Right ventricle myocardium inferior (tissue), 1 donor: ENCODE measurements around the gene CEP350. TPM values are rescaled to one million over a fixed set of nuclear protein-coding genes. Genes with fewer than 3 reads are reported as not detected.

ENCODE experiments used
- ATAC-seq: fragments of 200-7000 bp; cut with Tn5 transposase; one replicate; pipeline ENCODE4 v1.9.1; 2020; ENCODE audit warnings: mild to moderate bottlenecking, moderate library complexity
- DNase-seq: peaks from one replicate; pipeline ENCODE4 v3.0.0; 2021; ENCODE audit errors: missing footprints
- intact Hi-C: fragments of 100-400 bp; cut with DNase I; formaldehyde crosslinking; loops from one replicate; pipeline ENCODE4 v1.11.0; 2022
- total RNA-seq: library from RNA; stranded (reverse); fragmentation: NEBNext Ultra II Directional; extraction: Animal tissue kit (Norgen Biotek cat#: 25700); gene quantifications from one replicate; pipeline ENCODE4 v1.2.1, GENCODE V29; 2021
- donor health status: DM: no; HTN: yes; CAD: no; lungs with severe emphysema.

The CEP350 gene
- total RNA-seq, 1 donor from 2014 or later, result 27.1 TPM

- intact Hi-C loops, result loop anchor here (5.0 kb wide), 1 partner anchor 107 kb away; no protein-coding TSS in a partner anchor
- ATAC-seq, result no peak
- no peak for DNase-seq
Measured at GRCh38 chr1:180029524-180030135, 75.0 kb downstream of the CEP350 start.

- ATAC-seq (no peak), DNase-seq (no peak)
- intact Hi-C loops, result no loop called here
Measured at GRCh38 chr1:180031664-180032063, 77.1 kb downstream of the CEP350 start.

DNA sequence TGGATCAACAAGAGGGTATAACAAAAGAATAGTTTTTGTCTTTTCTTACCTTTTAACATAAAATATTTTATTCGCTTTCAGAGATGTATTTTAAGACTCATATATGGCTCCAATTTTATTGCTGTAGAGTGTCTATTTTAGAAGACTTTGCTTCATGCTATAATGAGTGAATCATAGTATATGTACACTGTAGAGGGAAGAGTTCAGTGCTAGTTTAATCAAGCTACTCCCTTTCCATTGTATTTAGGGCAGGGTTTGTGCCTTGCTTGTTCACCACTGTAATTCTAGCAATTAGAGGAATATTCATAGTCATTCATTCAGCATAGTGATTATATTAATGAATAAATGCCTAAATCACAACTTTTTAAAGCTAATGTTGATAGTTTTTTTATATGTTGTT lies 78.8 kb downstream of the CEP350 start:
- DNase-seq (no peak), ATAC-seq (no peak)
- intact Hi-C loops, result no loop called here

- no peak for ATAC-seq
- intact Hi-C loops, result no loop called here
Measured at GRCh38 chr1:180040034-180040433, 85.4 kb downstream of the CEP350 start.

GRCh38 chr1:180041582-180041981 lies 87.0 kb downstream of the CEP350 start:
- ATAC-seq, result no peak
- DNase-seq, result no peak
- intact Hi-C loops, result no loop called here

More at GRCh38 chr1:180040034-180040433, 85.4 kb downstream of the CEP350 start:
- DNase-seq, result no peak

GRCh38 chr1:180042988-180043622 lies 88.5 kb downstream of the CEP350 start:
- DNase-seq (no peak), ATAC-seq (no peak)
- intact Hi-C loops, result no loop called here

DNA sequence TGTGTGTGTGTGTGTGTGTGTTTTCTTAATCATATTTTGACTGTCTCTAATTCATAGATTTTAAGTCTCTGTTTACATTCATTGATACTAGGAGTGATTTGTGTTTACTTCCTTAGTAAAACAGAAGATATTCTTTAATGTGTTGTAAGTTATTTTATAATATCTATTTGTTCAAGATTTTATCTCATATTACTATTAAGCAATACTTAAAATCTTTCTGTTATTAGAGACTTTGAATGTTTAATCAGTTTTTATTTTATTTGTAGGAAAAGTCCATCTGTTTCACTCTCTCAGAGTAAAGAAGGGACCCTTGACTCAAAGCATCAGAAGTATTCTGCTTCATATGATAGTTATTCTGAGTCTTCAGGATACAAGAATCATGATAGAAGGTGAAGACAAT lies 89.2 kb downstream of the CEP350 start:
- intact Hi-C loops, result no loop called here
- no peak for DNase-seq
- ATAC-seq, result no peak

GRCh38 chr1:180046674-180047073 lies 92.1 kb downstream of the CEP350 start:
- ATAC-seq (no peak), DNase-seq (no peak)
- intact Hi-C loops, result no loop called here

DNA sequence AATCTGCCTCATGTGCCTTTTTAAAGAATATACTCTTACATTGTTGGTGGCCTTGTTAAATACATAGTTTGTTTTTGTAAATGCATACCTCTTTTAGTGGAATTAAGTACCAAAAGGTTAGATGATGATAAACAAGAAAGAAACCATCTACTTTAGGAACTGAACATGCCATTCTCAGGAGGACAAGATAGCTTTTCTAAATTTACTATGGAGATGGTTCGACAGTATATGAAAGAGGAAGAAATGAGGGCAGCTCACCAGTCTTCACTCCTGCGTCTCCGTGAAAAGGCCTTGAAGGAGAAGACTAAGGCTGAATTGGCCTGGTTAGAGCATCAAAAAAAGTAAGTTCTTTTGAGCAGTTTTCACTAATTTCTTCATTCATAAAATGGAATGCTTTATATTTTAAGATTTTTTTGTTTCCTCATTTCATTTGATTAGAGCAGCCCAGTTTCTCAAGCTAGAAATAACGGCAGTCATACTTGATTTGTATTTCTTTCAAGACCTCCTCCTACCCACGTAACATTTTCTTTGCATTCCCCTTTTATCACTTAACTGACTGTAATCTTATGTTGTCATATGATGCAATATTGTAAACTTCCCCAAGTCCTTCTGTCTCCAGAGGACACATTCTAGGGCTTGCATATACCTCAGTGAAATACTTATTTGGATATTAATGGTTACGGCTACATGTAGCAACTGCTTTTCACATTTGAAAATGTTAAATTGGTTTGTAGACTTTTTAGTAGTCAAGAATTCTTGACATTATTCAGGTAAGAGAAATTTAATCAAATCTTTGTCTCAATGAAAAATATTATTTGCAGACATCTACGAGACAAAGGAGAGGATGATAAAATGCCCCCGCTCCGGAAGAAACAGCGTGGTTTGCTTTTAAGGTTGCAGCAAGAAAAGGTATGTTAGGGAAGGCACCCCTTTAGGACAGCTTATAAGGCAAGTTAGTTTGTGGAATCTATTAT lies 99.3 kb downstream of the CEP350 start:
- DNase-seq (no peak), ATAC-seq (no peak)
- intact Hi-C loops, result no loop called here

GRCh38 chr1:180057883-180058396 lies 103.3 kb downstream of the CEP350 start:
- intact Hi-C loops, result no loop called here
- no peak for DNase-seq

DNA sequence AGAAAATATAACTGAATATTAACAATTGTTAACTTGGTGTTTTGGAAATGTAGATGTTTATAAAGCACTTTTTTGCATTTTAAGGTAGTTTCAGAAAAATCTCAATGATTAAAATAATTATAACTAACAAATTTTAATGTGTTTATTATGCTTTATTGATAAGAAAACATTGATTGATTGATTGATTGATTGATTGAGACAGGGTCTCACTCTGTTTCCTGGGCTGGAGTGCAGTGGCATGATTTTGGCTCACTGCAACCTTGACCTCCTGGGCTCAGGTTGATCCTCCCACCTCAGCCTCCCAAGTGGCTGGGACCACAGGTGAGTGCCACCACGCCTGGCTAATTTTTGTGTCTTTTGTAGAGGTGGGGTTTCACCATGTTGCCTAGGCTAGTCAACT lies 106.4 kb downstream of the CEP350 start:
- intact Hi-C loops, result no loop called here
- no peak for DNase-seq
- no peak for ATAC-seq

More at GRCh38 chr1:180057883-180058396, 103.3 kb downstream of the CEP350 start:
- ATAC-seq, result no peak

DNA sequence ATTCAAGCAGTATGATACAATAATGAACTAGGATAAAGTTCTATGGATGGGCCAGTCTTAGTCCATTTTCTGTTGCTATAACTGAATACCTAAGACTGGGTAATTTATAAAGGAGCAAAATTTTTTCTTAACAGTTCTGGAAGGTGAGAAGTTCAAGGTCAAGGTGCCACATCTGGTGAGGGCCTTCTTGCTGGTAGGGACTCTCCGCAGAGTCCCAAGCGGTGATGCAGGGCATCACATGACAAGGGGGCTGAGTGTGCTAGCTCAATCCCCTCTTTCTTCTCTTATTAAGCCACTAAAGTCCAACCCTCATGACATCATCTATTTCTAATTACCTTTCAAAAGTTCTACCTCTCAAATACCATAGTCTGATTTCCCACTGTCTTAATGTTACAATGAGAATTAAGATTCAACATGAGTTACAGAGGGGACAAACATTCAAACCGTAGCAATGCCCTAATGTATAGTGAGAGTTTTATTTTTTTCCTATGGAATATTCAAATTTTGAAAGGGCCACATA lies 107.9 kb downstream of the CEP350 start:
- ATAC-seq, result no peak
- intact Hi-C loops, result no loop called here

DNA sequence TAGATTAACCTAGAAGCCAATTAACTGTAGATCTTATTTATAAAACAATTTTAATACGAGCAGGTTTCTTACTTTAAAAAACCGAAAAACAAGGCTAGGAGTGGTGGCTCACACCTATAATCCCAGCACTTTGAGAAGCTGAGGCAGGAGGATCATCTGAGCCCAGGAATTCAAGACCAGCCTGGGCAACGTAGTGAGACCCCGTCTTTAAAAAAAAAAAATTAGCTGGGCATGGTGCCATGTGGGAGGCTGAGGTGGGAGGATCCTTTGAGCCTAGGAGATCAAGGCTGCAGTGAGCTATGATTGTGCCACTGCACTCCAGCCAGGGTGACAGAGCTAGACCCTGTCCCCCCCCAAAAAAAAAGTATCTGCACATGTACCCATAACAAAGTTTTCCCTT lies 110.8 kb downstream of the CEP350 start:
- intact Hi-C loops, result no loop called here
- no peak for DNase-seq
- no peak for ATAC-seq

More for the DNA sequence above, 107.9 kb downstream of the CEP350 start:
- DNase-seq, result no peak

- ATAC-seq (no peak), DNase-seq (no peak)
- intact Hi-C loops, result no loop called here
Measured at GRCh38 chr1:180066150-180066549, 111.5 kb downstream of the CEP350 start.

DNA sequence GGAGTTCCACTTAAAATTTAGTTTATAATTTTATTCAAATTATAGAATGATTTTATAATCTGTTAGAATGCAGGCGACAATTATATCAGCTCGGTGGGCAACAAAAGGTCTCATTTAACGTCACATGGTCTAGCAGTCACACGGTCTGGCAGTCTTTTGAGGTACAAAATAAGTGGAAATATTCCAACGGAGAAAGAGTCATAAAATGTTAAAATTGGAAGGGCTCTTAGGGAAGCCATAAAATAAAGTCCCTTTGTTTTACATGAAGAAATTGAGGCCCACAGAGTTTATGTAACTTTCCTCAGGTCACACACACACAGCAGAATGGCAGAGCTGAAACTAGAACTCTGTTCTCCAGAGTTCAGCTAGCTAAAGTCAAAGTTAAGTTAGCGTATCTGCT lies 115.7 kb downstream of the CEP350 start:
- DNase-seq (no peak), ATAC-seq (no peak)
- intact Hi-C loops, result loop anchor here (10.0 kb wide), 1 partner anchor 155 kb away; no protein-coding TSS in a partner anchor

DNA sequence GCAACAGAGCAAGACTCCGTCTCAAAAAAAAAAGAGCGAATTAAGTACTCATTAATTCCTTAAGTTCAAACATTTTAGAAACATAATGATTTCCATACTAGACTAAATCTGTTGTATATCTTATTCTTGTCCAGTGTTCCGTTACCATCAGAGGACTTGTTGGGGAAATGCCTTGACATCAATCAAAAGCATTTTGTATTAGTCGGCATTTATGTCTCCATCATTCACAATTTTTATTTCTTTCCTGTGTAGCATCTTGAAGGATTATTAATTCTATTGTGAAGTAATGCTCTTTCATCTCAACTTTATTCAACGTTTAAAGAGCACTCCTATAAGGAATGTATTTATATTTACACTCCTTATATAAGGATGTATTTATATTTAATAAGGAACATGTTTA lies 117.1 kb downstream of the CEP350 start:
- intact Hi-C loops, result loop anchor here (10.0 kb wide), 1 partner anchor 157 kb away; no protein-coding TSS in a partner anchor
- no peak for DNase-seq
- no peak for ATAC-seq

GRCh38 chr1:180080439-180080838 lies 125.8 kb downstream of the CEP350 start:
- no peak for ATAC-seq
- no peak for DNase-seq
- intact Hi-C loops, result no loop called here

- no peak for DNase-seq
- intact Hi-C loops, result no loop called here
- no peak for ATAC-seq
Measured at GRCh38 chr1:180081474-180081873, 126.9 kb downstream of the CEP350 start.

DNA sequence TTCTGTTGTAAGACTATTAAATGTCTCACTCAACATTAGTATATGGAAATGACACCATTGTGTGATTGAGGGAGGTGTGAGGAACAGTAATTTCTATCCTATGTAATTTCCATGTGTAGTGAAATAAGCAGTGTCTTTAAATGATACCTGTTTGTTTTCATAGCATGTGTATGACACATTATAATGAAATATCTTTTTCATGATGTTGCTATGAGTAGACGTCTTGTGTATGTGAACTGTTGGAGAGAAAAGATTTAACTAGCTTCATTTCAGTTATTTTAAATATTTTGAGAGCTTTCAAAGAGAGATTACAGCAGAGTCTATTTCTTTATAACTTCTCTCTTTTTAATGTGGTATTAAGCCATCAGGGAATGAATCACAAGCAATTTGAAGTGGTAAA lies 128.6 kb downstream of the CEP350 start:
- ATAC-seq, result no peak
- intact Hi-C loops, result no loop called here
- DNase-seq, result no peak
